Epithelial cell of esophagus (primary cell): ENCODE measurements around the gene BNC1.
"Not testable (repeated sequence)": the region's sequence is repeated elsewhere in the genome, so short reads cannot be mapped to it uniquely, and the experiment has no call there.

Experiments used
- DNase-seq: peaks from one replicate; pipeline ENCODE4 v3.0.0; 2010; ENCODE audit warnings: low read depth
- H3K4me3 ChIP-seq: 2 replicates; pipeline ENCODE4 v1.5.1; 2011; ENCODE audit warnings: mild to moderate bottlenecking, low read length, control low read depth
- TF ChIP-seq, protein P1 (sequence below): IDR thresholded peaks from 2 replicates; pipeline ENCODE4 v1.5.1; 2011; ENCODE audit warnings: low read depth, mild to moderate bottlenecking, low read length, control low read depth, inconsistent platforms; ENCODE audit not compliant: insufficient read depth; ENCODE audit errors: missing control alignments

Gene BNC1

DNA sequence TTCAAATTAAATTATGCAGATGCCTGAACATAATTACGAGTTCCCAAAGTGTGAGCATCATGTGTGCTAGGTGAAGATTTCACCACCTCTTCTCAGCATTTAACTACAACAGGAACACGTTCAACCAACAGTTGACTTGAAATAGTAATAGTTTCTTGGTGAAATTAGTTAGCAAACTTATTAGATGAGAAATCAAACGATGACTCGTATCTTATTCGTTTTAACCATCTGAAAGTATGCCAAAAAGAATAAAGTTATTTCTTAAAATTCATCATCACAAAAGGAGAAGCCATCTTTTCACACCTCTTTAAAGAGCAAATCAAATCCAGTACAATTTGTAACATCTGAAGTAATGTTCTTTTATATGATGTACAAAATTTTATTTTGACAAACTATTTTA is 2.3 kb downstream of the BNC1 start:
- H3K4me3 ChIP-seq = peak overlapping the region; percentile 85
- DNase-seq = no peak

DNA sequence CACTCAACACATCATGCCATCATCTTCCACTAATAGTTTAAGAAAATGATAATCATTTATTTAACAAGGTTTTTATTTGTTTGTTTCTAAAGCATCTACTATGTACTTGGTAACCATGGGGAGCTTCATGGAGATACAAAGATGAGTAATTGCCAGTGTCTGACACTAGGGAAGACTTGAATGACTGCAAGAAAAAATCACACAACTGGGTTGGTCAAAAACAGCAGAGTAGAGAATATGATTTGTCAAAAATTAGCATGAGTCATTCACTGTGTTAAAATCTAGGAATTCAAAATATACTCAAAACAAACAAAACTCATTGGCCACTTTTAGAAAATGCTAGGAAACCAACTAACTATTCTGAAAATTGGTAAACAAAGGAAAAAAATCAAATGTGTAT is 6.3 kb downstream of the BNC1 start:
- TF ChIP-seq, protein P1, sequence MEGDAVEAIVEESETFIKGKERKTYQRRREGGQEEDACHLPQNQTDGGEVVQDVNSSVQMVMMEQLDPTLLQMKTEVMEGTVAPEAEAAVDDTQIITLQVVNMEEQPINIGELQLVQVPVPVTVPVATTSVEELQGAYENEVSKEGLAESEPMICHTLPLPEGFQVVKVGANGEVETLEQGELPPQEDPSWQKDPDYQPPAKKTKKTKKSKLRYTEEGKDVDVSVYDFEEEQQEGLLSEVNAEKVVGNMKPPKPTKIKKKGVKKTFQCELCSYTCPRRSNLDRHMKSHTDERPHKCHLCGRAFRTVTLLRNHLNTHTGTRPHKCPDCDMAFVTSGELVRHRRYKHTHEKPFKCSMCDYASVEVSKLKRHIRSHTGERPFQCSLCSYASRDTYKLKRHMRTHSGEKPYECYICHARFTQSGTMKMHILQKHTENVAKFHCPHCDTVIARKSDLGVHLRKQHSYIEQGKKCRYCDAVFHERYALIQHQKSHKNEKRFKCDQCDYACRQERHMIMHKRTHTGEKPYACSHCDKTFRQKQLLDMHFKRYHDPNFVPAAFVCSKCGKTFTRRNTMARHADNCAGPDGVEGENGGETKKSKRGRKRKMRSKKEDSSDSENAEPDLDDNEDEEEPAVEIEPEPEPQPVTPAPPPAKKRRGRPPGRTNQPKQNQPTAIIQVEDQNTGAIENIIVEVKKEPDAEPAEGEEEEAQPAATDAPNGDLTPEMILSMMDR = no peak
- DNase-seq = peak; percentile 87
- H3K4me3 ChIP-seq = no peak overlapping the region

More for the DNA sequence above, 2.3 kb downstream of the BNC1 start:
- TF ChIP-seq, protein P1 = no peak

DNA sequence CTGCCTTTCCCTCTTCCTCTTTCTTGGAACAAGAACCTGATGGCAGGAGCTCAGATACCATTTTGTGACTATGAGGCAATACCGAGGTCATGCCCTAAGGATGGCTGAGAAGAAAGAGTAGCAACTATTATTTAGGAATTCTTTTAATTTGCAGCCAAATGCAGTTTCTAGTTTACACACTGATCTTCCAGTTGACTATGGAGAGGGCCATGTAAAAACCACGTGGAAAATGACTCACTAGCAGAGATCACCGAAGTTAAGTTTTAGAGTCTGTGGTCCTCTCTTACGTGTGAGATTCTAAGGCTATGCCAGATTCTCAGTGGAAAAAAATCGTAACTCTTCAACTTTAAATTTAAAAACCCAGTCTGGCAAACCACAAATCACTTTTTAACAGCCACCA is 7.8 kb downstream of the BNC1 start:
- H3K4me3 ChIP-seq = no peak overlapping the region
- no peak for DNase-seq
- TF ChIP-seq, protein P1 = no peak

DNA sequence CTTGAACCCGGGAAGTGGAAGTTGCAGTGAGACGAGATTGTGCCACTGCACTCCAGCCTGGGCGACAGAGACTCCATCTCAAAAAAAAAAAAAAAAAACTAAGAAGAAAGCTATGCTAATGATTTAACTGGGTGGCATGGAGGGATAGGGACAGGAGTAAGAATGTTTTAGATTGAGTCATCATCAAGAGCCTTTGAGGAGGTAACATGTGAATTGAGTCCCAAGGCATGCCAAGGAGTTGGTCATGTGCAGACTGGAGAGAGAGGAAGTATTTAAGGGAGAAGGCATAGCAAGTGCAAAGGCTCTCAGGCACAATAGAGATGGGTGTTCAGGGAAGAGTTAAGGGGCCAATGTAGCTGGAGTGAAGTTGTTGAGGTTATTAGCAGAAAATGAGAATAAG is 9.1 kb downstream of the BNC1 start:
- TF ChIP-seq, protein P1 = no peak
- no peak overlapping the region for H3K4me3 ChIP-seq
- peak; percentile 47 for DNase-seq

DNA sequence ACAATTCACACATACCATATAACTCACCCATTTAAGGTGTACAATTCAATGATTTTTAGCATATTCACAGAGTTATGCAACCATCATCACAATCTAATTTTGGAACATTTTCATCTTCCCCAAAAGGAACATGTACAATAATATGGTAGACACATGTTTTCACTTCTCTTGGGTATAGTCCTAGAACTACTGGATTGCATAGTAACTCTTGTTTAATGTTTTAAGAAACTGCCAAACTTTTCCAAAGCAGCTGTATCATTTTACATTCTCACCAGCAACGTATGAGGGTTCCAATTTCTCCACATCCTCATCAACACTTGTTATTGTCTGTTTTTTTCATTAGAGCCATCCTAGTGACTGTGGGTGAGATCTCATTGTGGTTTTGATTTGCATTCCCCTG is 14.3 kb downstream of the BNC1 start:
- no peak for DNase-seq

DNA sequence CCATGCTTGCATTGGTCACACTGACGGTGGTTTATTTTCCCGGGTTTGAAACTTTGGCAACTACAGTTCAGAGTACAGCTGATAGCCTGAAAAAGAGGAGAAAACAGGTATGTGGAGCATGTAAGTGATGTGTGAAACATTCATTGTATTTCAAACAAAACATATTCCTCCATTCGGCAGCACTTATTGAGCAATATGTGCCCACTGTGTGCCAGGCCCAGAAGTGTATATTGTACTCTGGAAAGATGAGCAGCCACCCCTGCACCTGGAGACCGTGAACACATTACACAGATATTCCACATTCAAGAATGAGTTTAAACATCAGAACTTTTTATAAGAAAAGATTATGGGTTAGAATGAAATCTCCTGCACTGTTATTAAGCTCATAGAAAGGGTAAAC is 16.3 kb downstream of the BNC1 start:
- H3K4me3 ChIP-seq = no peak overlapping the region
- no peak for DNase-seq
- TF ChIP-seq, protein P1 = no peak

More for the DNA sequence above, 14.3 kb downstream of the BNC1 start:
- TF ChIP-seq, protein P1 = no peak
- H3K4me3 ChIP-seq = no peak overlapping the region

DNA sequence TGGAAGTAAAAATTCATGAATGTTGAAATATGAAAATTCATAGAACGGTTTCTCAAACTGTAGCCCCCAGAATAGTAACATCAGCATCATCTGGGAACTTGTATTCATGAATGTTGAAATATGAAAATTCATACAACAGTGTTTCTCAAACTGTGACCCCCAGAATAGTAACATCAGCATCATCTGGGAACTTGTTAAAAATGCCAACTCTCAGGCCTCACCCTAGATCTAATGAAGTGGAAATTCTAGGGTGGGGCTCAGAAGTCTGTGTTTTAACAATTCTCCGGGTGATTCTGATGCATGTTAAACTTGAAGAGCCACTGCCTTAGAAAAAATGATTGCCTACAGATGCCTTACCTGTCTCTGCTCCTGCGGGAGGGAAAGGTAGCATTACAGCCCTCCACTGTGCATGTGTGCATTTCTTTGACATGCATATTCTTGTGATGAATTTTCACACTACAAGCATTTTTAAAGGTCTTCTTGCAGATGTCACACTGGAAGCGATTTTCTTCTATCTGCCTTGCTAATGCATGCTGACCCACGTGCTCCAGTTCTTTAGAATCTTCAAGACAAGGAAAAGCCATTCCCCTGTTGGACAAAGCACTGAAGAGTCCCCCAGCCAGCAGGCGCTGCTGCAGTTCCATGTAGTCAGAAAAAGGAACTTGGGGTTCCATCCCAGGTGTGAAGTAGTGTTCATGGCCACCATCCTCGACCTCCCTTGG is 21.7 kb downstream of the BNC1 start:
- no peak for DNase-seq
- TF ChIP-seq, protein P1 = no peak
- H3K4me3 ChIP-seq = no peak overlapping the region

DNA sequence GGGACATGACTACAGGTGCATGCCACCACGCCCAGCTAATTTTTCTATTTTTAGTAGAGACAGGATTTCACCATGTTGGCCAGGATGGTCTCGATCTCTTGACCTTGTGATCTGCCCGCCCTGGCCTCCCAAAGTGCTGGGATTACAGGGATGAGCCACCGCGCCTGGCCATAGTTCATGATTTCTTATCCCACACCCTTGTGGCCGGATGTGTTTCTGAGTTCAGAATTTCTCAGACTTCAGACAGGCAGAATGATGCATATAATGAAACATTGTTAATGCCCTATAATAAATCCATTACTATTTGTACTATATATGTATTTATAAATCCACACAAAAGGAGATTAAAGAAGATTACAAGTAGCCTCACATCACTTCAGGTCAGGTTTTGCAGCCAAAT is 22.3 kb downstream of the BNC1 start:
- not testable (repeated sequence) for DNase-seq, H3K4me3 ChIP-seq
